Endothelial cell of umbilical vein (primary cell): Measurements from ENCODE around the gene SLC4A1AP. TPM values are rescaled to one million over a fixed set of nuclear protein-coding genes. Genes with fewer than 3 reads are reported as not detected.

Experiments used
- BruUV-seq: library from RNA; stranded (reverse); fragments of 400-500 nt; replicated peaks from 2 replicates; lab custom pipeline; 2021; lab: Mats Ljungman, UMichigan
- CTCF ChIA-PET: fragments of 300-600, 350-600 bp; sonication (Branson Sonifier 250); formaldehyde crosslinking; loops from one replicate; lab custom pipeline; 2021; ENCODE audit warnings: antibody characterized with exemption, inconsistent platforms; lab: Charles Lee
- POLR2A ChIA-PET: fragments of 300-600, 350-600 bp; sonication (Branson Sonifier 250); formaldehyde crosslinking; loops from one replicate; lab custom pipeline; 2021; ENCODE audit warnings: antibody characterized with exemption, inconsistent platforms; lab: Charles Lee
- DNase-seq: peaks from one replicate; pipeline ENCODE4 v3.0.0-alpha.2; 2011; ENCODE audit warnings: low read depth, low spot score
- FAIRE-seq: peaks from 2 replicates; lab custom pipeline; 2011; peaks lifted over from hg19 to GRCh38; lab: Jason Lieb, UNC
- H2AFZ ChIP-seq: 2 replicates; pipeline ENCODE4 v1.6.0; 2012; ENCODE audit warnings: low read depth, low read length, control low read depth, inconsistent platforms
- H3K27ac ChIP-seq: 2 replicates; pipeline ENCODE4 v1.5.1; 2011; ENCODE audit warnings: low read depth, mild to moderate bottlenecking, control low read depth, low read length, moderate library complexity; ENCODE audit not compliant: insufficient read depth
- H3K27me3 ChIP-seq, 2 experiments: 2 replicates each; pipeline versions ENCODE4 v1.6.0 to v1.6.1; 2011; ENCODE audit warnings: low read length in 2 of 2, mixed read lengths in 1 of 2; ENCODE audit not compliant: control insufficient read depth in 2 of 2, insufficient read depth in 2 of 2
- H3K36me3 ChIP-seq, 2 experiments: 2 replicates in 1 of 2; 3 replicates in 1 of 2; pipeline ENCODE4 v1.5.1; 2011; ENCODE audit warnings: low read length in 2 of 2, mild to moderate bottlenecking in 1 of 2, moderate library complexity in 1 of 2; ENCODE audit not compliant: control insufficient read depth in 2 of 2, insufficient read depth in 2 of 2; ENCODE audit errors: extremely low read depth in 1 of 2
- H3K4me1 ChIP-seq: 3 replicates; pipeline ENCODE4 v1.5.1; 2011; ENCODE audit warnings: mild to moderate bottlenecking, low read length; ENCODE audit not compliant: control insufficient read depth, insufficient read depth; ENCODE audit errors: extremely low read depth
- H3K4me2 ChIP-seq: 2 replicates; pipeline ENCODE4 v1.6.1; 2011; ENCODE audit warnings: low read length, control low read depth, mixed read lengths; ENCODE audit not compliant: insufficient read depth
- H3K4me3 ChIP-seq, 3 experiments: fragments of 200-600 bp in 1 of 3; sonication (generic), shearing (Covaris generic) in 1 of 3; replicated peaks in 1 of 3; 2 replicates each; pipeline ENCODE4 v1.5.1; 2011 to 2016; ENCODE audit warnings: control low read depth in 3 of 3, low read length in 3 of 3, mild to moderate bottlenecking in 2 of 3, inconsistent platforms in 1 of 3, low read depth in 1 of 3, moderate library complexity in 1 of 3; ENCODE audit not compliant: insufficient read depth in 1 of 3
- H3K79me2 ChIP-seq: 2 replicates; pipeline ENCODE4 v1.6.0; 2012; ENCODE audit warnings: low read length, inconsistent platforms; ENCODE audit not compliant: control insufficient read depth, insufficient read depth
- H3K9ac ChIP-seq: replicated peaks from 2 replicates; pipeline ENCODE3; 2011; ENCODE audit warnings: low read length, control low read depth; ENCODE audit not compliant: insufficient read depth; ENCODE audit errors: extremely low read depth
- H3K9me1 ChIP-seq: replicated peaks from 3 replicates; pipeline ENCODE4 v1.6.0; 2011; ENCODE audit warnings: mild to moderate bottlenecking, low read length; ENCODE audit not compliant: control insufficient read depth, insufficient read depth; ENCODE audit errors: extremely low read depth
- H3K9me3 ChIP-seq: replicated peaks from 2 replicates; pipeline ENCODE4 v1.5.1; 2012; ENCODE audit warnings: low read length, inconsistent platforms; ENCODE audit not compliant: control insufficient read depth, insufficient read depth
- H4K20me1 ChIP-seq: replicated peaks from 2 replicates; pipeline ENCODE3; 2011; ENCODE audit warnings: mild to moderate bottlenecking, low read length; ENCODE audit not compliant: control insufficient read depth, insufficient read depth; ENCODE audit errors: extremely low read depth
- EZH2 ChIP-seq: IDR thresholded peaks from 2 replicates; pipeline ENCODE4 v1.6.1; 2012; ENCODE audit warnings: borderline replicate concordance, low read depth, mild to moderate bottlenecking, moderate library complexity, low read length, inconsistent platforms; ENCODE audit not compliant: severe bottlenecking
- FOS ChIP-seq: IDR thresholded peaks from 2 replicates; pipeline ENCODE4 v1.6.1; 2011; ENCODE audit warnings: mild to moderate bottlenecking, low read length, moderate library complexity, borderline replicate concordance; ENCODE audit not compliant: insufficient read depth
- GATA2 ChIP-seq: IDR thresholded peaks from 2 replicates; pipeline ENCODE4 v1.7.0; 2011; ENCODE audit warnings: low read depth, mild to moderate bottlenecking, moderate library complexity, mixed read lengths, low read length; ENCODE audit not compliant: insufficient read length, insufficient read depth
- JUN ChIP-seq: IDR thresholded peaks from 2 replicates; pipeline ENCODE4 v1.6.1; 2011; ENCODE audit warnings: borderline replicate concordance, low read depth; ENCODE audit not compliant: insufficient read length, insufficient read depth
- MYC ChIP-seq: IDR thresholded peaks from one replicate; pipeline ENCODE4 v1.6.1; 2011; ENCODE audit warnings: mild to moderate bottlenecking, low read depth, low read length
- POLR2A ChIP-seq: IDR thresholded peaks from 2 replicates; pipeline ENCODE4 v1.6.1; 2012; ENCODE audit warnings: low read depth, mild to moderate bottlenecking, control low read depth, low read length
- POLR2AphosphoS5 ChIP-seq: IDR thresholded peaks from 2 replicates; pipeline ENCODE4 v1.6.1; 2012; ENCODE audit warnings: low read depth, mild to moderate bottlenecking, control low read depth, low read length, moderate library complexity; ENCODE audit not compliant: insufficient read depth
- dilution Hi-C: fragments of 300-500 bp; cut with MboI; formaldehyde crosslinking; loops from one replicate; pipeline ENCODE4 v1.15.0; 2019; ENCODE audit warnings: low sequenced_read_pairs; ENCODE audit not compliant: extremely low pct_ligation_motif_present
- intact Hi-C: fragments of 100-400 bp; cut with micrococcal nuclease; formaldehyde crosslinking; loops from one replicate; pipeline ENCODE4 v1.10.0; 2022
- polyA plus RNA-seq, 4 experiments: library from polyadenylated mRNA; depleted of rRNA in 3 of 4; stranded (reverse) in 3 of 4; unstranded in 1 of 4; fragments of >200 nt; gene quantifications; 2 replicates each; pipeline versions ENCODE4 v1.2.1 to v1.2.3, GENCODE V29; 2011 to 2012; ENCODE audit warnings: missing spikeins in 1 of 4
- total RNA-seq: library from RNA; stranded (reverse); gene quantifications from 2 replicates; pipeline ENCODE4 v1.2.3, GENCODE V29; 2021
- TF ChIP-seq, protein P1 (sequence below): IDR thresholded peaks from 2 replicates; pipeline ENCODE4 v1.6.1; 2011; ENCODE audit not compliant: insufficient read depth, insufficient read length
- TF ChIP-seq, protein P2 (sequence below), 2 donors: IDR thresholded peaks; 1 replicate in 1 of 2; 2 replicates in 1 of 2; pipeline ENCODE4 v1.5.1; 2011; ENCODE audit warnings: low read length in 2 of 2, mild to moderate bottlenecking in 2 of 2, moderate library complexity in 2 of 2, control low read depth in 1 of 2, inconsistent platforms in 1 of 2, low read depth in 1 of 2; ENCODE audit not compliant: insufficient read depth in 1 of 2; ENCODE audit errors: extremely low read depth in 1 of 2

SLC4A1AP gene
- total and polyA plus RNA-seq, 2 donors (not counting 3 experiments of a cell fraction or from before 2014, with no cell fraction given) = 9.5 to 28.4 TPM

DNA sequence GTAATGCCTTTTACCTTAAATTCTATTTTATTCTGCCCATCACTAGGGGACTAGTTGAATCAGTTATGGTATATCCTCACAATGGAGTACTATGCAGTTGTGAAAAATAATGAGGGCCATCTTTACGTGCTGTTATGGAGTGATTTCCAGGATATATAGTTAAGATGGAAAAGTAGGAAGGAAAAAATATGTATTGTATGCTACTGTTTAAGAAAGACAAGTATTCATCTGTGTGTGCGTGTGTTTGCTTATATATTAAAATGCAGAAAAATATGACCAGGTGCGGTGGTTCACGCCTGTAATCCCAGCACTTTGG lies 75.3 kb downstream of the SLC4A1AP start:
- H2AFZ ChIP-seq = no peak overlapping the region
- BruUV-seq = no TSS peak
- H3K4me1 ChIP-seq = peaks cover 28% of the 10 kb centered on the region
- POLR2A ChIA-PET = no interaction called here
- H3K79me2 ChIP-seq = no peaks in the 10 kb centered on the region
- no peak overlapping the region for H3K9ac ChIP-seq
- no peaks in the 10 kb centered on the region for H4K20me1 ChIP-seq
- no peak for DNase-seq
- CTCF ChIA-PET = interaction anchor here (4.4 kb wide), 1 partner anchor 16 kb away, joined by 48 read pairs; no protein-coding TSS in a partner anchor
- H3K9me3 ChIP-seq = no peaks in the 10 kb centered on the region
- TF ChIP-seq, protein P1, sequence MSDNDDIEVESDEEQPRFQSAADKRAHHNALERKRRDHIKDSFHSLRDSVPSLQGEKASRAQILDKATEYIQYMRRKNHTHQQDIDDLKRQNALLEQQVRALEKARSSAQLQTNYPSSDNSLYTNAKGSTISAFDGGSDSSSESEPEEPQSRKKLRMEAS = no peak
- TF ChIP-seq JUN (no peak), EZH2 (no peak), MYC (no peak), POLR2AphosphoS5 (no peak), POLR2A (no peak), FOS (no peak), GATA2 (no peak)
- TF ChIP-seq, protein P2, sequence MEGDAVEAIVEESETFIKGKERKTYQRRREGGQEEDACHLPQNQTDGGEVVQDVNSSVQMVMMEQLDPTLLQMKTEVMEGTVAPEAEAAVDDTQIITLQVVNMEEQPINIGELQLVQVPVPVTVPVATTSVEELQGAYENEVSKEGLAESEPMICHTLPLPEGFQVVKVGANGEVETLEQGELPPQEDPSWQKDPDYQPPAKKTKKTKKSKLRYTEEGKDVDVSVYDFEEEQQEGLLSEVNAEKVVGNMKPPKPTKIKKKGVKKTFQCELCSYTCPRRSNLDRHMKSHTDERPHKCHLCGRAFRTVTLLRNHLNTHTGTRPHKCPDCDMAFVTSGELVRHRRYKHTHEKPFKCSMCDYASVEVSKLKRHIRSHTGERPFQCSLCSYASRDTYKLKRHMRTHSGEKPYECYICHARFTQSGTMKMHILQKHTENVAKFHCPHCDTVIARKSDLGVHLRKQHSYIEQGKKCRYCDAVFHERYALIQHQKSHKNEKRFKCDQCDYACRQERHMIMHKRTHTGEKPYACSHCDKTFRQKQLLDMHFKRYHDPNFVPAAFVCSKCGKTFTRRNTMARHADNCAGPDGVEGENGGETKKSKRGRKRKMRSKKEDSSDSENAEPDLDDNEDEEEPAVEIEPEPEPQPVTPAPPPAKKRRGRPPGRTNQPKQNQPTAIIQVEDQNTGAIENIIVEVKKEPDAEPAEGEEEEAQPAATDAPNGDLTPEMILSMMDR (IDR thresholded peaks at IDR 0.05; ENCODE audit: extremely low read depth in 1 of 2, insufficient read depth in 1 of 2, low read depth in 1 of 2, low read length in 2 of 2) = no peak
- H3K27me3 ChIP-seq = no peaks in the 10 kb centered on the region
- intact Hi-C loops (no loop called here), dilution Hi-C loops (loop anchor here (25.0 kb wide), 1 partner anchor 673 kb away; no protein-coding TSS in a partner anchor)
- H3K4me3 ChIP-seq = no peak overlapping the region
- H3K36me3 ChIP-seq = no peaks in the 10 kb centered on the region
- no peak overlapping the region for H3K4me2 ChIP-seq
- no peaks in the 10 kb centered on the region for H3K9me1 ChIP-seq
- no peak for FAIRE-seq
- H3K27ac ChIP-seq = no peak overlapping the region
